H1 (cell line): Measurements from ENCODE around the gene CRYGS. TPM values are rescaled to one million over a fixed set of nuclear protein-coding genes. Genes with fewer than 3 reads are reported as not detected.

Experiments
- BCL11A ChIP-seq, 2 experiments: IDR thresholded peaks; one replicate each; pipeline ENCODE4 v1.6.1; 2011; ENCODE audit warnings: low read depth in 2 of 2, low read length in 2 of 2, mild to moderate bottlenecking in 2 of 2
- CBX8 ChIP-seq: fragments of 300-800, 300-1000 bp; sonication (generic); IDR thresholded peaks from 2 replicates; pipeline ENCODE4 v1.7.1; 2016; ENCODE audit warnings: low read depth, low read length, borderline replicate concordance
- FOSL1 ChIP-seq: IDR thresholded peaks from 2 replicates; pipeline ENCODE4 v1.6.1; 2011; ENCODE audit warnings: mild to moderate bottlenecking, low read depth, low read length, moderate library complexity; ENCODE audit not compliant: insufficient read depth
- GABPA ChIP-seq: IDR thresholded peaks from 2 replicates; pipeline ENCODE4 v1.6.1; 2011; ENCODE audit warnings: mild to moderate bottlenecking, low read length, moderate library complexity, borderline replicate concordance; ENCODE audit not compliant: insufficient read depth
- GTF2F1 ChIP-seq: IDR thresholded peaks from 2 replicates; pipeline ENCODE4 v1.6.1; 2012; ENCODE audit warnings: low read depth, low read length, improper control_type of control experiment, borderline replicate concordance
- HDAC2 ChIP-seq, 2 experiments: fragments of 300-600 bp in 1 of 2; sonication (generic) in 1 of 2; IDR thresholded peaks; 2 replicates each; pipeline ENCODE4 v1.6.1; 2011 to 2012; ENCODE audit warnings: low read depth in 2 of 2, low read length in 2 of 2, mild to moderate bottlenecking in 2 of 2, moderate library complexity in 2 of 2, borderline replicate concordance in 1 of 2, inconsistent platforms in 1 of 2
- KDM1A ChIP-seq: fragments of 200-600, 300-600 bp; sonication (generic); IDR thresholded peaks from 2 replicates; pipeline ENCODE4 v1.7.1; 2016; ENCODE audit warnings: mild to moderate bottlenecking, low read length, borderline replicate concordance
- RXRA ChIP-seq: IDR thresholded peaks from 2 replicates; pipeline ENCODE4 v1.6.1; 2011; ENCODE audit warnings: low read depth, mild to moderate bottlenecking, low read length, moderate library complexity; ENCODE audit not compliant: insufficient read depth
- polyA plus RNA-seq, 7 experiments: library from polyadenylated mRNA; depleted of rRNA in 3 of 7; stranded (reverse) in 5 of 7; unstranded in 2 of 7; fragments of >200 nt in 5 of 7; fragments of 200-250 nt in 2 of 7; gene quantifications; 1 replicate in 5 of 7; 2 replicates in 1 of 7; 4 replicates in 1 of 7; pipeline versions ENCODE4 v1.2.1 to v1.2.3, GENCODE V29; 2011 to 2013; ENCODE audit warnings: missing spikeins in 2 of 7, mixed read lengths in 2 of 7
- total RNA-seq: library from RNA; stranded (reverse); fragmentation: NEBNext Ultra II Directional; extraction: Animal tissue kit (Norgen Biotek cat#: 25700); gene quantifications from 2 replicates; pipeline ENCODE4 v1.2.1, GENCODE V29; 2021
- TF ChIP-seq, protein P1 (sequence below): IDR thresholded peaks from 2 replicates; pipeline ENCODE4 v1.6.1; 2011; ENCODE audit warnings: low read length, improper control_type of control experiment

The CRYGS gene
- total and polyA plus RNA-seq, 2 of the 8 experiments (the other 6 are each of a cell fraction or from before 2014, with no cell fraction given) = 1.5 to 1.8 TPM

GRCh38 chr3:186540835-186541226 lies 3.3 kb downstream of the CRYGS start (continued):
- no peak for TF ChIP-seq FOSL1
- TF ChIP-seq GABPA = no peak
- TF ChIP-seq HDAC2 (IDR thresholded peaks at IDR 0.05; ENCODE audit: borderline replicate concordance in 1 of 2, low read depth in 2 of 2, low read length in 2 of 2) = no peak
- no peak for TF ChIP-seq GTF2F1
- TF ChIP-seq CBX8 = no peak
- no peak for TF ChIP-seq KDM1A
- TF ChIP-seq, protein P1, sequence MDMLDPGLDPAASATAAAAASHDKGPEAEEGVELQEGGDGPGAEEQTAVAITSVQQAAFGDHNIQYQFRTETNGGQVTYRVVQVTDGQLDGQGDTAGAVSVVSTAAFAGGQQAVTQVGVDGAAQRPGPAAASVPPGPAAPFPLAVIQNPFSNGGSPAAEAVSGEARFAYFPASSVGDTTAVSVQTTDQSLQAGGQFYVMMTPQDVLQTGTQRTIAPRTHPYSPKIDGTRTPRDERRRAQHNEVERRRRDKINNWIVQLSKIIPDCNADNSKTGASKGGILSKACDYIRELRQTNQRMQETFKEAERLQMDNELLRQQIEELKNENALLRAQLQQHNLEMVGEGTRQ = no peak
- TF ChIP-seq BCL11A (IDR thresholded peaks at IDR 0.05; ENCODE audit: low read depth in 2 of 2, low read length in 2 of 2) = no peak
- no peak for TF ChIP-seq RXRA
